Peyer's patch (tissue), 4 donors: Measurements from ENCODE around the gene RAD51B. TPM values are rescaled to one million over a fixed set of nuclear protein-coding genes. Genes with fewer than 3 reads are reported as not detected.

Experiments
- DNase-seq, 3 donors: peaks; one replicate each; pipeline ENCODE4 v3.0.0-alpha.2; 2017 to 2019
- H3K27ac ChIP-seq, 4 donors: fragments of 200-600 bp; sonication (generic); one replicate each; pipeline ENCODE4 v1.5.1; 2016 to 2019
- H3K27me3 ChIP-seq, 2 donors: fragments of 200-600 bp; sonication (generic); one replicate each; pipeline ENCODE4 v1.5.1; 2019
- H3K36me3 ChIP-seq, 3 donors: fragments of 200-600 bp; sonication (generic); one replicate each; pipeline ENCODE4 v1.5.1; 2016 to 2019
- H3K4me1 ChIP-seq, 4 donors: fragments of 200-600 bp; sonication (generic); one replicate each; pipeline ENCODE4 v1.5.1; 2016 to 2019
- H3K4me3 ChIP-seq, 4 donors: fragments of 200-600 bp; sonication (generic); 1 replicate in 3 of 4; 2 replicates in 1 of 4; pipeline ENCODE4 v1.5.1; 2016 to 2019; ENCODE audit warnings: mild to moderate bottlenecking in 1 of 4
- H3K9me3 ChIP-seq, 4 donors: fragments of 200-600 bp; sonication (generic); one replicate each; pipeline ENCODE4 v1.5.1; 2016 to 2019; ENCODE audit warnings: mild to moderate bottlenecking in 1 of 4
- POLR2A ChIP-seq, 2 donors: fragments of 450-650 bp; IDR thresholded peaks; one replicate each; pipeline ENCODE4 v1.5.1; 2017; ENCODE audit warnings: antibody characterized with exemption in 2 of 2, mild to moderate bottlenecking in 2 of 2, moderate library complexity in 2 of 2
- total RNA-seq, 4 donors: library from RNA; depleted of rRNA; stranded (reverse); fragments of >200 nt; gene quantifications; one replicate each; pipeline ENCODE4 v1.1.0, GENCODE V29; 2016
- TF ChIP-seq, protein P1 (sequence below), 6 experiments: fragments of 450-650 bp in 4 of 6; fragments of 200-600 bp in 2 of 6; sonication (generic) in 1 of 6; IDR thresholded peaks; one replicate each; pipeline ENCODE4 v1.5.1; 2017 to 2019; ENCODE audit warnings: antibody characterized with exemption in 6 of 6, mild to moderate bottlenecking in 3 of 6, moderate library complexity in 1 of 6

The RAD51B gene
- total RNA-seq, 4 donors from 2014 or later: 12.6 to 103 (median 33.1) TPM

DNA sequence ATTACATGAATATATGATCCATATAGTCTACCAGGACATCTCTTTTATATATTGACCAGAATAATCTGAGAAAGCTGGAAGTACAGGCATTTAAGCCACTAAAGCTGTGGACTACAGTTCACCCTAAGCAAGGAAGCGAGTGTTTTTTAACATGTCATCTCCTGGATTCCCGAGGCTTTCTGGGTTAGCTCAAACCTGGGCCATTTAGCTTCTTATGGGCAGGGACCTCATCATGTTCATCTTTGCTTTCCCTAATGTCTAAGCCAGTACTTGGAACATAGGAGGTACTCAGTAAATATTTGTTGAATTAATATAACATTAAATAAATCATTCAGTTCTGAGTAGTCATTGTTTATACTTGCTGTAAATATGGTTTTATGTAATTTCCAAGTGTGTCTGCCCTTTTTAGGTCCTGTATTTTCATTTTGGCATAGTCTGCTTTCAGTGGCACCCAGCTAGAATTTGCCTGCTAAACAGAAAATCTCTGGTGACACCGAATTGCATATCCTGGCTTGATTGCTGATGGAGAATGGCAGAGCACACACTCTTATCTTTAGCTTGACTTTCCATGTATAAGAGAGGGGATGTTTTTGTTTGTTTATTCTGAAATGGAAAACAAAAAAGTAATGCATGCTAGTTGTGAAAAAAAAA, 628.8 kb downstream of the RAD51B start:
- H3K27ac ChIP-seq: peak overlapping the region in 3 of 4 donors; percentile 13 to 59 (median 34)

GRCh38 chr14:68449561-68450181, 630.1 kb downstream of the RAD51B start:
- TF ChIP-seq, protein P1, sequence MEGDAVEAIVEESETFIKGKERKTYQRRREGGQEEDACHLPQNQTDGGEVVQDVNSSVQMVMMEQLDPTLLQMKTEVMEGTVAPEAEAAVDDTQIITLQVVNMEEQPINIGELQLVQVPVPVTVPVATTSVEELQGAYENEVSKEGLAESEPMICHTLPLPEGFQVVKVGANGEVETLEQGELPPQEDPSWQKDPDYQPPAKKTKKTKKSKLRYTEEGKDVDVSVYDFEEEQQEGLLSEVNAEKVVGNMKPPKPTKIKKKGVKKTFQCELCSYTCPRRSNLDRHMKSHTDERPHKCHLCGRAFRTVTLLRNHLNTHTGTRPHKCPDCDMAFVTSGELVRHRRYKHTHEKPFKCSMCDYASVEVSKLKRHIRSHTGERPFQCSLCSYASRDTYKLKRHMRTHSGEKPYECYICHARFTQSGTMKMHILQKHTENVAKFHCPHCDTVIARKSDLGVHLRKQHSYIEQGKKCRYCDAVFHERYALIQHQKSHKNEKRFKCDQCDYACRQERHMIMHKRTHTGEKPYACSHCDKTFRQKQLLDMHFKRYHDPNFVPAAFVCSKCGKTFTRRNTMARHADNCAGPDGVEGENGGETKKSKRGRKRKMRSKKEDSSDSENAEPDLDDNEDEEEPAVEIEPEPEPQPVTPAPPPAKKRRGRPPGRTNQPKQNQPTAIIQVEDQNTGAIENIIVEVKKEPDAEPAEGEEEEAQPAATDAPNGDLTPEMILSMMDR (IDR thresholded peaks at IDR 0.05): no peak
- TF ChIP-seq POLR2A (IDR thresholded peaks at IDR 0.05): no peak
- peak overlapping the region in 1 of 4 donors; percentile 63 for H3K27ac ChIP-seq
- H3K4me3 ChIP-seq: no peak overlapping the region
- no peaks in the 10 kb centered on the region for H3K27me3 ChIP-seq
- H3K4me1 ChIP-seq: peaks cover 0 to 18% (median 0%) of the 10 kb centered on the region in 4 donors
- H3K36me3 ChIP-seq: no peaks in the 10 kb centered on the region
- H3K9me3 ChIP-seq: peaks cover 0 to 3% (median 1%) of the 10 kb centered on the region in 4 donors
- DNase-seq: no peak

More for the DNA sequence above, 628.8 kb downstream of the RAD51B start:
- Histone ChIP-seq H3K4me1 (peaks cover 0 to 18% (median 0%) of the 10 kb centered on the region in 4 donors), H3K27me3 (no peaks in the 10 kb centered on the region), H3K9me3 (no peaks in the 10 kb centered on the region), H3K36me3 (no peaks in the 10 kb centered on the region), H3K4me3 (no peak overlapping the region)
- DNase-seq: no peak
- no peak for TF ChIP-seq POLR2A (IDR thresholded peaks at IDR 0.05)
- TF ChIP-seq, protein P1 (IDR thresholded peaks at IDR 0.05): no peak

DNA sequence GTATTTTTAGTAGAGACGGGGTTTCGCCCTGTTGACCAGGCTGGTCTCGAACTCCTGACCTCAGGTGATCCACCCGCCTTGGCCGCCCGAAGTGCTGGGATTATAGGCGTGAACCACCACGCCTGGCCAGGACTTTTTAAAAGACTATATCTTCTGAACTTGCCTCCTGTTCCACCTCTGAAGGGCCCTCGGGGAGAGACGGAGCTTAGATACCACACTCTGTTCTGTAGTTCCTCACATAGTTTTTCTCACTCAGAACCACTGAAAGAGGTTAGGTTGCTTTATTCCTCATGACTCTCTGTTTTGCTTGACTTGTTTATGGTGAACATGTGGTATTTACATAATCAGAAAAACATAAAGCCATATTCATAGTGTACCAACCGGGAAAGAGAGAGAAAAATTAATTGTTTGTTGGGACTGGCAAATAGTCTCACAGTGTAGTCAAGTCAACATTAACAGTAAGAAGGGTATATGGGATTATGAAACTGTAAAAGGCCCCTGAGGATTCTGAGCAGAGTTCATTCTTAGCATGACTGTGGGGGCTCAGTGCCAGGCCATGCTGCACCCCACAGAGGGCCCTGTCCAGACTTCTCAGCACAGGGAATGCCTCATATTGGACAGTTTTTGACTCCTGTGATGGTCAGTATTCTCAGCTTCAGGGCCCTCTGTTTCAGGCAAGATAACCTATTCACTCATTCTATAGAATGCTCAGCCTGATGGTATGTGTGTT, 631.0 kb downstream of the RAD51B start:
- peaks cover 0 to 18% (median 0%) of the 10 kb centered on the region in 4 donors for H3K4me1 ChIP-seq
- TF ChIP-seq, protein P1 (IDR thresholded peaks at IDR 0.05): no peak
- TF ChIP-seq POLR2A (IDR thresholded peaks at IDR 0.05): no peak

DNA sequence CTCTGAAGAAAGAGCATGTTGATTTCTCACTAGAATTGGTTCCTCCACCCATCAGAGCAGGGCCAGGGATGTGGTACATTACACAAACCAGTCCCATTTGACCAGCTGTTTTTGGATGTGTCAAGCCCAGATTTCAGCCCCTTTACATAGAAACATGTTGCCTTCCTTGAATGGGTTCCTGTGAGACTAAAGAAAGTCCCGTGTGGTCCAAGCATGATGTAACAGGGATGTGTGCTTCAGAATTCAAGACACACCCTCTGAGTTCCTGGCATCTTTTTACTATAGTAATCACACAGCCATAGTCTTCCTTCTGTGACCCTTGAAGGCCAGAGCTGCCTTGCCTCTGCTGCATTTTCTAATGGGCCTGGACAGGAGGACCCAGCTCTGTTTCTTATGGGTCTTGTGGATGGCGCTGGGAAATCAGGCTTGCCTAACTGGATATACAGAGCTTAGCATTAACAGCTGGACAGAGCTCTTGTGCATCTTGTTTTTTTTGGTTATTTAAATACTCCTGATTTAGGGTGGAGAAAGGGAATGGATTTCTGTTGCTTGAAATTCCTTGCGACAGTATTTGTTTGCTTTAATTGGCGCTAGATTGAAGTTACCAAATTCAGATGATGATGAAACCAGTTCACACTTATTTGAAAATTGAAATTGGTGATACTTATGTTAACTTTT, 632.3 kb downstream of the RAD51B start:
- Histone ChIP-seq H3K36me3 (no peaks in the 10 kb centered on the region), H3K4me3 (no peak overlapping the region), H3K27me3 (no peaks in the 10 kb centered on the region), H3K4me1 (peaks cover 0 to 18% (median 0%) of the 10 kb centered on the region in 4 donors), H3K9me3 (peaks cover 0 to 7% (median 2%) of the 10 kb centered on the region in 4 donors), H3K27ac (peak overlapping the region in 1 of 4 donors; percentile 41)
- TF ChIP-seq, protein P1 (IDR thresholded peaks at IDR 0.05): no peak
- TF ChIP-seq POLR2A (IDR thresholded peaks at IDR 0.05): no peak
- peak in 1 of 3 donors; percentile 47 for DNase-seq

More for the DNA sequence above, 631.0 kb downstream of the RAD51B start:
- Histone ChIP-seq H3K4me3 (no peak overlapping the region), H3K36me3 (no peaks in the 10 kb centered on the region), H3K27me3 (no peaks in the 10 kb centered on the region), H3K9me3 (peaks cover 0 to 7% (median 2%) of the 10 kb centered on the region in 4 donors), H3K27ac (peak overlapping the region in 2 of 4 donors; percentile 21 to 41)
- DNase-seq: no peak

DNA sequence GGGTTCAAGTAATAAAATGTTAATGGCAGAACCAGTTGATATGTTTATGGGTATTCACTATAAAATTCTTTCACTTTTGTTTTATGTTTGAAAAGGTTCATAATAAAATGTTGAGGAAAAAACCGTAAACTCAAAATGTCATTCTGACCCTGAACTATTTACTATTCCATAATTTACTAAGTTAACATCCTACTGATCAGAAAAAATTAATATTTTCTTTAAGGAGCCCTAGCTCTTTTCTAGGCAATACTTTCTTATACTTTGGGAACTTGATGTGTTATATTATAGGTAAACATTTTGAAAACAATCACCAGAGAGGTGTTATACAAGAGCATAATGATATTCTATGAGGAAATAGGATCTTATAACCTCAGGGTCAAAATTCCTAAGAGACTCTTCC, 638.7 kb downstream of the RAD51B start:
- Histone ChIP-seq H3K27me3 (no peaks in the 10 kb centered on the region), H3K9me3 (peaks cover 0 to 7% (median 2%) of the 10 kb centered on the region in 4 donors), H3K4me1 (peaks cover 0 to 16% (median 0%) of the 10 kb centered on the region in 4 donors), H3K36me3 (no peaks in the 10 kb centered on the region), H3K4me3 (no peak overlapping the region), H3K27ac (no peak overlapping the region)
- no peak for TF ChIP-seq POLR2A (IDR thresholded peaks at IDR 0.05)
- TF ChIP-seq, protein P1 (IDR thresholded peaks at IDR 0.05): no peak
- no peak for DNase-seq
